PC-3 (cell line): ENCODE results near the gene MDGA2. TPM values are rescaled to one million over a fixed set of nuclear protein-coding genes. Genes with fewer than 3 reads are reported as not detected.

Experiments
- ATAC-seq: fragments of 200-7000 bp; cut with Tn5 transposase; 2 replicates; pipeline ENCODE4 v1.9.1; 2020; ENCODE audit warnings: mild to moderate bottlenecking, moderate library complexity
- BruUV-seq: library from RNA; stranded (reverse); fragments of 400-500 nt; replicated peaks from 2 replicates; lab custom pipeline; 2021; lab: Mats Ljungman, UMichigan
- CTCF ChIA-PET: fragments of 300-600 bp; sonication (Branson Sonifier 250); formaldehyde crosslinking; loops from one replicate; lab custom pipeline; 2022; ENCODE audit warnings: antibody characterized with exemption; lab: Charles Lee
- POLR2A ChIA-PET: fragments of 300-600 bp; sonication (Branson Sonifier 250); formaldehyde crosslinking; loops from one replicate; lab custom pipeline; 2022; ENCODE audit warnings: antibody characterized with exemption; ENCODE audit not compliant: unreplicated experiment; lab: Charles Lee
- DNase-seq: peaks from one replicate; pipeline ENCODE4 v3.0.0-alpha.2; 2015
- H2AFZ ChIP-seq: fragments of 300-600 bp; sonication (generic); 2 replicates; pipeline ENCODE4 v1.6.0; 2016; ENCODE audit warnings: antibody characterized with exemption, low read length
- H3F3A ChIP-seq: fragments of 300-600 bp; sonication (generic); one replicate; pipeline ENCODE4 v1.6.0; 2017; ENCODE audit warnings: antibody characterized with exemption, low read length, control low read depth, mild to moderate bottlenecking; ENCODE audit not compliant: unreplicated experiment
- H3K27ac ChIP-seq: fragments of 300-600 bp; sonication (generic); 2 replicates; pipeline ENCODE4 v1.5.1; 2016; ENCODE audit warnings: mild to moderate bottlenecking, low read length
- H3K27me3 ChIP-seq: fragments of 300-600 bp; sonication (generic); 2 replicates; pipeline ENCODE4 v1.6.1; 2016; ENCODE audit warnings: low read length, mixed read lengths
- H3K36me3 ChIP-seq: fragments of 300-600 bp; sonication (generic); 2 replicates; pipeline ENCODE4 v1.6.1; 2016; ENCODE audit warnings: low read depth, mixed run types, low read length, mixed read lengths
- H3K4me1 ChIP-seq: fragments of 300-600 bp; sonication (generic); 2 replicates; pipeline ENCODE4 v1.5.1; 2016; ENCODE audit warnings: low read length; ENCODE audit not compliant: insufficient read depth
- H3K4me2 ChIP-seq: fragments of 300-600 bp; sonication (generic); 2 replicates; pipeline ENCODE4 v1.6.0; 2016; ENCODE audit warnings: low read length
- H3K4me3 ChIP-seq: fragments of 300-600 bp; sonication (generic); 2 replicates; pipeline ENCODE4 v1.5.1; 2016; ENCODE audit warnings: mild to moderate bottlenecking, low read length, mixed read lengths
- H3K79me2 ChIP-seq: fragments of 300-600 bp; sonication (generic); 2 replicates; pipeline ENCODE4 v1.6.1; 2017; ENCODE audit warnings: low read length, mixed read lengths
- H3K9ac ChIP-seq: fragments of 300-600 bp; sonication (generic); 2 replicates; pipeline ENCODE4 v1.6.0; 2016; ENCODE audit warnings: mild to moderate bottlenecking, low read length
- H3K9me2 ChIP-seq: fragments of 300-600 bp; sonication (generic); replicated peaks from 2 replicates; pipeline ENCODE4 v1.6.1; 2016; ENCODE audit warnings: mixed run types, low read length, mixed read lengths
- H3K9me3 ChIP-seq: fragments of 300-600 bp; sonication (generic); 2 replicates; pipeline ENCODE4 v1.6.1; 2016; ENCODE audit warnings: low read length, mixed read lengths
- H4K20me1 ChIP-seq: fragments of 300-600 bp; sonication (generic); 2 replicates; pipeline ENCODE4 v1.6.1; 2016; ENCODE audit warnings: low read length, mixed read lengths
- EZH2 ChIP-seq: fragments of 300-600 bp; sonication (generic); IDR thresholded peaks from one replicate; pipeline ENCODE4 v1.6.1; 2017; ENCODE audit warnings: antibody characterized with exemption, mild to moderate bottlenecking, low read length; ENCODE audit not compliant: unreplicated experiment
- EZH2phosphoT487 ChIP-seq: fragments of 300-600 bp; sonication (generic); IDR thresholded peaks from 2 replicates; pipeline ENCODE4 v1.6.1; 2018; ENCODE audit warnings: mild to moderate bottlenecking, antibody characterized with exemption, low read length, borderline replicate concordance
- intact Hi-C: fragments of 100-400 bp; cut with micrococcal nuclease; formaldehyde crosslinking; loops from 2 replicates; pipeline ENCODE4 v1.9.0; 2023
- total RNA-seq: library from RNA; depleted of rRNA; stranded (reverse); fragments of >200 nt; gene quantifications from 2 replicates; pipeline ENCODE4 v1.2.3, GENCODE V29; 2014
- TF ChIP-seq, protein P1 (sequence below): fragments of 300-600 bp; sonication (generic); conservative IDR thresholded peaks from 2 replicates; pipeline ENCODE4 v1.5.1; 2017; ENCODE audit warnings: antibody characterized with exemption, low read depth, mild to moderate bottlenecking, low read length

Gene MDGA2
- total RNA-seq, 1 experiment from 2014 or later, result 0.04 TPM

DNA sequence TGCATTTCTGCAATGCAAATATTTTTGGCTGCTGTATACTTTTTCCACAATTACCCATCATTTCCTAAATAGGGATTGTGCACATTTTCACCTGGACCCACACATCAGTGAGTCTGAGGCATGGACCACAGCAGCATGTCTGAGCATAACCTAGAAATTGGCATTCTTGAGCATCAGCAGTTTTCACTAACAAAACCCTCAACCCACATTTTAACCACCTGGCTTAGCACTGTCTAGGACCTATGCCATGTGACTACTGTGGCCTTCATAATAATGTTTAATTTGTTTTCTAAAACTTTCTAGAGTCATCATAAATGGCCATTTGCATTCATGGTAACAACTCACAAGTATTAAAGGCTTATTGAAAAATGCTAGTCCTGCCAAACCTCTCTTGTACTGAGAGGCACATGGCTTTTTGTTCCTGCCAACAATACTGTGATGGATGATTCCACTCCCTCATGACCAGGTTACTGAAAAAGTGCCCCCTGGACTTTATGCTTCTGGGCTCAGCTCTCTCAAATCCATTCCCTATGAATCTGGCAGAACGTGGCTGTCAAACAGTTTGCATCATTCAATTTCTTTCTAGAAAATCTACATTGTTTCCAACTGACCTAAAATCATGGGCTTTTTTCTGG is 240.0 kb downstream of the MDGA2 start:
- Histone ChIP-seq H3K79me2 (no peaks in the 10 kb centered on the region), H3K9me2 (no peaks in the 10 kb centered on the region), H4K20me1 (no peaks in the 10 kb centered on the region), H3K27ac (no peak overlapping the region), H2AFZ (no peak overlapping the region), H3K4me1 (0 out of 2 replicates have a peak, but pooled peaks cover 4% of the 10 kb centered on the region), H3K4me2 (no peak overlapping the region), H3F3A (no peaks in the 10 kb centered on the region), H3K36me3 (no peaks in the 10 kb centered on the region), H3K9ac (no peak overlapping the region), H3K27me3 (no peaks in the 10 kb centered on the region), H3K4me3 (no peak overlapping the region), H3K9me3 (no peaks in the 10 kb centered on the region)
- ChIA-PET POLR2A (no interaction called here), CTCF (no interaction called here)
- no peak for TF ChIP-seq EZH2
- TF ChIP-seq, protein P1, sequence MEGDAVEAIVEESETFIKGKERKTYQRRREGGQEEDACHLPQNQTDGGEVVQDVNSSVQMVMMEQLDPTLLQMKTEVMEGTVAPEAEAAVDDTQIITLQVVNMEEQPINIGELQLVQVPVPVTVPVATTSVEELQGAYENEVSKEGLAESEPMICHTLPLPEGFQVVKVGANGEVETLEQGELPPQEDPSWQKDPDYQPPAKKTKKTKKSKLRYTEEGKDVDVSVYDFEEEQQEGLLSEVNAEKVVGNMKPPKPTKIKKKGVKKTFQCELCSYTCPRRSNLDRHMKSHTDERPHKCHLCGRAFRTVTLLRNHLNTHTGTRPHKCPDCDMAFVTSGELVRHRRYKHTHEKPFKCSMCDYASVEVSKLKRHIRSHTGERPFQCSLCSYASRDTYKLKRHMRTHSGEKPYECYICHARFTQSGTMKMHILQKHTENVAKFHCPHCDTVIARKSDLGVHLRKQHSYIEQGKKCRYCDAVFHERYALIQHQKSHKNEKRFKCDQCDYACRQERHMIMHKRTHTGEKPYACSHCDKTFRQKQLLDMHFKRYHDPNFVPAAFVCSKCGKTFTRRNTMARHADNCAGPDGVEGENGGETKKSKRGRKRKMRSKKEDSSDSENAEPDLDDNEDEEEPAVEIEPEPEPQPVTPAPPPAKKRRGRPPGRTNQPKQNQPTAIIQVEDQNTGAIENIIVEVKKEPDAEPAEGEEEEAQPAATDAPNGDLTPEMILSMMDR, result no peak
- no peak for TF ChIP-seq EZH2phosphoT487
- DNase-seq (no peak), ATAC-seq (no peak)
- intact Hi-C loops, result no loop called here
- no TSS peak for BruUV-seq

DNA sequence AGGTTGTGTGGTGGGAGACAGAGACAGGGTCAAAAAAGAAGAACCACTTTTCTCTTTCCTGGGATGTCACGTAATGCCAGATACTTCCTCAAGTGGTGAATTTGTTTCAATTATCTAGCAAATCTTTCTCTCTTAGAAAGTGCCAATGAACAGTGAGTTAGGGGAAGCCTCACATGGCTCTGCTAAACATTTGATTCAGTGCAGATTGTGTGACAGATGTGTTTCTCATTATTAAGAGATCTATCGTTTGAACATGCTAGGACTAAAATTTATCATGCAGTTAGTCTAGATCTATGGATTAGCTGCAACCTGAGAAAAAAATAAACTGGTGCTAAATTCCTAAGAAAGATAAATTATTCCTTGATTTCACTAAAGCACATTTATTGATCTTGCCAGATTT is 247.8 kb downstream of the MDGA2 start:
- H2AFZ ChIP-seq, result no peak overlapping the region
- no peak overlapping the region for H3K27ac ChIP-seq
- no TSS peak for BruUV-seq
- H3K9ac ChIP-seq, result no peak overlapping the region
- CTCF ChIA-PET, result no interaction called here
- H4K20me1 ChIP-seq, result no peaks in the 10 kb centered on the region
- no peaks in the 10 kb centered on the region for H3F3A ChIP-seq
- TF ChIP-seq, protein P1, result no peak
- TF ChIP-seq EZH2, result no peak
- H3K36me3 ChIP-seq, result no peaks in the 10 kb centered on the region
- no peak overlapping the region for H3K4me2 ChIP-seq
- no peaks in the 10 kb centered on the region for H3K79me2 ChIP-seq
- 0 out of 2 replicates have a peak, but pooled peaks cover 4% of the 10 kb centered on the region for H3K27me3 ChIP-seq
- DNase-seq, result no peak
- H3K4me1 ChIP-seq, result no peaks in the 10 kb centered on the region
- no peak for ATAC-seq
- POLR2A ChIA-PET, result no interaction called here
- no peak overlapping the region for H3K4me3 ChIP-seq
- H3K9me3 ChIP-seq, result no peaks in the 10 kb centered on the region
- intact Hi-C loops, result no loop called here
- H3K9me2 ChIP-seq, result no peaks in the 10 kb centered on the region

DNA sequence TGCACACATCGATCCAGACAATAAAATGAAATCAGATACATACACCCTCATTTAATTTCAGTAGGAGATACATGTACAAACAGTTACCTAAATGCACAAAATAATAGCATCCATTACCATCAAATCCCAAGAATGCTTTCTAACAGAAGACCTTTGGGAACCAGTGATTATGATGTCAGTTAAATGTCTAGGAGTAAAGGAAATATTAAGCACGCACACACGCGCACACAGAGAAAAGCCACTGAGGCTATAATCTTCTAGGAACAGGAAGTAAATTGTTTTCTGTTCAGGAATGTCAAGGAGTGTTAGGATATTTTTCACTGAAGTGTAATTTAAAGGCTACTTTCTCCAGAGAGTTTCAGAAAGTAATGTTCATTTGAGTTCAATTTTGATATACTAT is 250.1 kb downstream of the MDGA2 start:
- Histone ChIP-seq H3K27me3 (0 out of 2 replicates have a peak, but pooled peaks cover 4% of the 10 kb centered on the region), H3K27ac (no peak overlapping the region), H4K20me1 (no peaks in the 10 kb centered on the region), H3K79me2 (no peaks in the 10 kb centered on the region), H3K9ac (no peak overlapping the region), H3K4me3 (no peak overlapping the region), H2AFZ (no peak overlapping the region), H3K4me2 (no peak overlapping the region), H3K4me1 (no peaks in the 10 kb centered on the region), H3K9me3 (no peaks in the 10 kb centered on the region), H3K9me2 (no peaks in the 10 kb centered on the region), H3F3A (no peaks in the 10 kb centered on the region), H3K36me3 (no peaks in the 10 kb centered on the region)
- no peak for DNase-seq
- ATAC-seq, result no peak
- ChIA-PET POLR2A (no interaction called here), CTCF (no interaction called here)
- intact Hi-C loops, result no loop called here
- BruUV-seq, result no TSS peak
- no peak for TF ChIP-seq EZH2phosphoT487
- TF ChIP-seq EZH2, result no peak
- TF ChIP-seq, protein P1, result no peak
